IMR-90 (cell line): ENCODE results near the gene PCNX2. TPM values are rescaled to one million over a fixed set of nuclear protein-coding genes. Genes with fewer than 3 reads are reported as not detected.

Experiments used
- ATAC-seq: fragments of 200-7000 bp; cut with Tn5 transposase; 2 replicates; pipeline ENCODE4 v1.9.1; 2020; ENCODE audit warnings: low read depth, mild to moderate bottlenecking, moderate library complexity
- BruUV-seq: library from RNA; stranded (reverse); fragments of 400-500 nt; replicated peaks from 2 replicates; lab custom pipeline; 2021; lab: Mats Ljungman, UMichigan
- CTCF ChIA-PET: fragments of 300-600 bp; formaldehyde crosslinking; extraction: SDS; loops from one replicate; lab custom pipeline; 2021; ENCODE audit warnings: antibody characterized with exemption; lab: Yijun Ruan, JAX
- POLR2A ChIA-PET: fragments of 300-600 bp; sonication (Branson Sonifier 250); formaldehyde crosslinking; loops from one replicate; lab custom pipeline; 2022; ENCODE audit warnings: antibody characterized with exemption; ENCODE audit not compliant: unreplicated experiment; lab: Charles Lee
- DNase-seq: peaks from one replicate; pipeline ENCODE4 v3.0.0; 2013
- H2AFZ ChIP-seq: replicated peaks from 2 replicates; pipeline ENCODE3; 2013; ENCODE audit warnings: low read length, mild to moderate bottlenecking; ENCODE audit not compliant: poor library complexity
- H2AK5ac ChIP-seq: 2 replicates; pipeline ENCODE4 v1.6.1; 2013; ENCODE audit warnings: low read depth, low read length, inconsistent platforms
- H2AK9ac ChIP-seq: replicated peaks from 2 replicates; pipeline ENCODE3; 2013; ENCODE audit warnings: mild to moderate bottlenecking, low read depth, low read length, moderate library complexity; ENCODE audit not compliant: poor library complexity
- H2BK120ac ChIP-seq: 2 replicates; pipeline ENCODE4 v1.6.1; 2013; ENCODE audit warnings: low read depth, low read length, inconsistent platforms
- H2BK15ac ChIP-seq: 3 replicates; pipeline ENCODE4 v1.6.1; 2013; ENCODE audit warnings: low read depth, low read length, inconsistent platforms
- H2BK20ac ChIP-seq: 2 replicates; pipeline ENCODE4 v1.6.1; 2013; ENCODE audit warnings: low read depth, mild to moderate bottlenecking, inconsistent platforms, low read length, moderate library complexity
- H2BK5ac ChIP-seq: 2 replicates; pipeline ENCODE4 v1.6.1; 2013; ENCODE audit warnings: mild to moderate bottlenecking, low read depth, low read length, inconsistent platforms; ENCODE audit not compliant: poor library complexity, severe bottlenecking
- H3K14ac ChIP-seq: replicated peaks from 2 replicates; pipeline ENCODE4 v1.6.1; 2013; ENCODE audit warnings: low read depth, low read length, inconsistent platforms
- H3K18ac ChIP-seq: 2 replicates; pipeline ENCODE4 v1.6.1; 2013; ENCODE audit warnings: low read depth, low read length, control low read depth
- H3K23ac ChIP-seq: 2 replicates; pipeline ENCODE4 v1.6.1; 2013; ENCODE audit warnings: low read depth, low read length, inconsistent platforms
- H3K27ac ChIP-seq: 2 replicates; pipeline ENCODE4 v1.5.1; 2013; ENCODE audit warnings: mild to moderate bottlenecking, control low read depth, low read length; ENCODE audit not compliant: insufficient read depth
- H3K27me3 ChIP-seq: 2 replicates; pipeline ENCODE4 v1.6.1; 2013; ENCODE audit warnings: low read length; ENCODE audit not compliant: control insufficient read depth, insufficient read depth
- H3K36me3 ChIP-seq: 2 replicates; pipeline ENCODE4 v1.6.1; 2013; ENCODE audit warnings: low read length, mixed read lengths; ENCODE audit not compliant: control insufficient read depth, insufficient read depth
- H3K4ac ChIP-seq: 2 replicates; pipeline ENCODE4 v1.6.1; 2013; ENCODE audit warnings: low read depth, low read length, inconsistent platforms
- H3K4me1 ChIP-seq: 2 replicates; pipeline ENCODE4 v1.6.1; 2013; ENCODE audit warnings: low read length, mixed read lengths; ENCODE audit not compliant: control insufficient read depth, insufficient read depth
- H3K4me2 ChIP-seq: 2 replicates; pipeline ENCODE4 v1.6.1; 2013; ENCODE audit warnings: low read depth, mild to moderate bottlenecking, control low read depth, low read length, moderate library complexity
- H3K4me3 ChIP-seq: 2 replicates; pipeline ENCODE4 v1.5.1; 2013; ENCODE audit warnings: low read depth, mild to moderate bottlenecking, control low read depth, low read length, moderate library complexity; ENCODE audit not compliant: insufficient read depth
- H3K56ac ChIP-seq: 2 replicates; pipeline ENCODE4 v1.6.1; 2013; ENCODE audit warnings: low read length, inconsistent platforms; ENCODE audit not compliant: insufficient read depth; ENCODE audit errors: extremely low read depth
- H3K79me1 ChIP-seq, 2 experiments: 2 replicates each; pipeline ENCODE4 v1.6.1; 2013; ENCODE audit warnings: low read length in 2 of 2, inconsistent platforms in 1 of 2, low read depth in 1 of 2
- H3K9ac ChIP-seq: 2 replicates; pipeline ENCODE4 v1.6.1; 2013; ENCODE audit warnings: low read depth, low read length, control low read depth
- H3K9me1 ChIP-seq: 2 replicates; pipeline ENCODE4 v1.6.1; 2013; ENCODE audit warnings: low read length, inconsistent platforms; ENCODE audit not compliant: insufficient read depth
- H3K9me3 ChIP-seq: 2 replicates; pipeline ENCODE4 v1.6.1; 2013; ENCODE audit warnings: low read length; ENCODE audit not compliant: control insufficient read depth, insufficient read depth
- H4K20me1 ChIP-seq: 2 replicates; pipeline ENCODE4 v1.6.1; 2013; ENCODE audit warnings: low read length, inconsistent platforms; ENCODE audit not compliant: insufficient read depth
- H4K5ac ChIP-seq: 2 replicates; pipeline ENCODE4 v1.6.1; 2013; ENCODE audit warnings: mild to moderate bottlenecking, low read depth, low read length, control low read depth
- H4K8ac ChIP-seq, 2 experiments: 2 replicates each; pipeline ENCODE4 v1.6.1; 2013; ENCODE audit warnings: low read depth in 2 of 2, low read length in 2 of 2, control low read depth in 1 of 2, inconsistent platforms in 1 of 2
- H4K91ac ChIP-seq: 2 replicates; pipeline ENCODE4 v1.6.1; 2013; ENCODE audit warnings: low read depth, low read length, inconsistent platforms; ENCODE audit not compliant: insufficient read depth
- BHLHE40 ChIP-seq: fragments of 150-350 bp; IDR thresholded peaks from 2 replicates; pipeline ENCODE4 v1.6.1; 2016; ENCODE audit warnings: mild to moderate bottlenecking, low read depth, low read length
- FOS ChIP-seq: fragments of 150-350 bp; IDR thresholded peaks from 2 replicates; pipeline ENCODE4 v1.6.1; 2016; ENCODE audit warnings: low read depth, low read length
- MAZ ChIP-seq: IDR thresholded peaks from 2 replicates; pipeline ENCODE4 v1.6.1; 2012; ENCODE audit warnings: low read depth, mild to moderate bottlenecking, low read length, improper control_type of control experiment, moderate library complexity, borderline replicate concordance
- MXI1 ChIP-seq: IDR thresholded peaks from 2 replicates; pipeline ENCODE4 v1.6.1; 2012; ENCODE audit warnings: low read depth, mild to moderate bottlenecking, low read length, moderate library complexity, borderline replicate concordance
- POLR2A ChIP-seq: IDR thresholded peaks from 2 replicates; pipeline ENCODE4 v1.6.1; 2012; ENCODE audit warnings: mild to moderate bottlenecking, low read depth, low read length
- RAD21 ChIP-seq: IDR thresholded peaks from 2 replicates; pipeline ENCODE4 v1.6.1; 2012; ENCODE audit warnings: low read length, improper control_type of control experiment
- RCOR1 ChIP-seq: IDR thresholded peaks from 2 replicates; pipeline ENCODE4 v1.6.1; 2012; ENCODE audit warnings: mild to moderate bottlenecking, low read length, improper control_type of control experiment; ENCODE audit not compliant: insufficient replicate concordance
- USF2 ChIP-seq: fragments of 150-350 bp; IDR thresholded peaks from 2 replicates; pipeline ENCODE4 v1.6.1; 2017; ENCODE audit warnings: mild to moderate bottlenecking, antibody characterized with exemption, low read length, low read depth
- WGBS, 2 experiments: methylation state at CpG; one replicate each; pipeline versions ENCODE4 v1.1.5 to v1.1.7; 2013; ENCODE audit warnings: missing lambda C conversion rate in 2 of 2; ENCODE audit not compliant: insufficient read length in 1 of 2; ENCODE audit errors: extremely low coverage in 2 of 2; 5-methylcytosine and 5-hydroxymethylcytosine counted together
- dilution Hi-C: fragments of 300-500 bp; cut with HindIII; formaldehyde crosslinking; loops from one replicate; pipeline ENCODE4 v1.14.3; 2018; ENCODE audit warnings: low sequenced_read_pairs; ENCODE audit not compliant: unreplicated experiment
- in situ Hi-C: fragments of 300-500 bp; cut with MboI; formaldehyde crosslinking; loops from 3 replicates; pipeline ENCODE4 v1.14.3; 2019; ENCODE audit warnings: low sequenced_read_pairs, inconsistent platforms, mixed read lengths
- intact Hi-C: fragments of 100-400 bp; cut with micrococcal nuclease; formaldehyde crosslinking; loops from 2 replicates; pipeline ENCODE4 v1.10.0; 2022
- polyA plus RNA-seq, 3 experiments: library from polyadenylated mRNA; depleted of rRNA; stranded (reverse); fragments of >200 nt; gene quantifications; 2 replicates each; pipeline ENCODE4 v1.2.3, GENCODE V29; 2012; ENCODE audit warnings: low replicate concordance in 1 of 3
- total RNA-seq: library from RNA; depleted of rRNA; stranded (reverse); fragments of >200 nt; gene quantifications from 2 replicates; pipeline ENCODE4 v1.2.3, GENCODE V29; 2012

The PCNX2 gene
- total and polyA plus RNA-seq, 2 of the 4 experiments (the other 2 are of a cell fraction), result 15.9 to 22.6 TPM

GRCh38 chr1:232940262-232940661, 355.3 kb downstream of the PCNX2 start:
- H3K4me2 ChIP-seq, result no peak overlapping the region
- H3K23ac ChIP-seq, result no peak overlapping the region
- no peak overlapping the region for H2AK5ac ChIP-seq
- no peak overlapping the region for H3K56ac ChIP-seq
- DNase-seq (no peak), ATAC-seq (no peak)
- no peak overlapping the region for H2AK9ac ChIP-seq
- H2BK120ac ChIP-seq, result no peak overlapping the region
- no peak overlapping the region for H3K9ac ChIP-seq
- no peaks in the 10 kb centered on the region; the same call in 1 of the 2 replicates for H3K9me3 ChIP-seq
- no peaks in the 10 kb centered on the region; the same call in 1 of the 2 replicates for H3K27me3 ChIP-seq
- H3K14ac ChIP-seq, result no peak overlapping the region
- dilution Hi-C loops (loop anchor here (25.0 kb wide), 1 partner anchor 103 kb away; no protein-coding TSS in a partner anchor), intact Hi-C loops (no loop called here), in situ Hi-C loops (loop anchor here (10.0 kb wide), 1 partner anchor 305 kb away; the partner anchor contains the start of gene SIPA1L2)
- no peak overlapping the region for H2AFZ ChIP-seq
- WGBS, 2 experiments, result no CpG with 5 or more reads among the region's 1 CpG
- ChIA-PET POLR2A (no interaction called here), CTCF (no interaction called here)
- no TSS peak for BruUV-seq
- TF ChIP-seq USF2 (no peak), FOS (no peak), RAD21 (no peak), BHLHE40 (no peak), MAZ (no peak), POLR2A (no peak), RCOR1 (no peak), MXI1 (no peak)
- H3K4me1 ChIP-seq, result peaks cover 2% of the 10 kb centered on the region; the same call in 1 of the 2 replicates
- no peak overlapping the region for H2BK20ac ChIP-seq
- no peaks in the 10 kb centered on the region for H4K20me1 ChIP-seq
- H4K91ac ChIP-seq, result no peak overlapping the region
- H3K18ac ChIP-seq, result no peak overlapping the region
- no peak overlapping the region for H3K27ac ChIP-seq
- H4K8ac ChIP-seq, result no peak overlapping the region
- no peaks in the 10 kb centered on the region for H3K9me1 ChIP-seq
- no peaks in the 10 kb centered on the region for H3K36me3 ChIP-seq
- H3K4me3 ChIP-seq, result no peak overlapping the region
- H3K4ac ChIP-seq, result no peak overlapping the region
- H2BK5ac ChIP-seq, result no peak overlapping the region
- H4K5ac ChIP-seq, result no peak overlapping the region
- no peak overlapping the region for H2BK15ac ChIP-seq
- H3K79me1 ChIP-seq, result no peaks in the 10 kb centered on the region
